SW480 (cell line): ENCODE measurements around the gene SLAMF6.
"Not testable (repeated sequence)": the region's sequence is repeated elsewhere in the genome, so short reads cannot be mapped to it uniquely, and the experiment has no call there.

Experiments used
- DNase-seq: peaks from one replicate; pipeline ENCODE4 v3.0.0-alpha.2; 2016; ENCODE audit warnings: low spot score

SLAMF6 gene

DNA sequence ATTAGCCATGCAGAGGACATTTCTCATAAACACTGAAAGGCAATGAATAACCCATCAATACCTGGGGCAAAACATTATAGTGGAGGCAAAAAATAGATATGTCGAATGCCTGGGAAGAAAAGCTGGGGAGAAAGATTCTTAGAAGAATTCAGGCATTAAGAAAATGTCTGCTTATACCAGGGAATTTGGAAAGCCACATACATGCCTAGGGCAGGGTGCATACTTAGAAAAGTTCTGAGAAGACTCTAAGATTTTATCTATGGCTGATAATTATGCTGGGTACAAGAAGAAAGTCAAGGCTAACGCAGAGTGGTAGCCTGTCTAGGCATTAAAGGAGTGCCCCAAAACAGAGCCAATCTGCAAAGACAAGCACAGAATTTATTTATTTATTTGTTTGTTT, 18.4 kb downstream of the SLAMF6 start:
- no peak for DNase-seq

DNA sequence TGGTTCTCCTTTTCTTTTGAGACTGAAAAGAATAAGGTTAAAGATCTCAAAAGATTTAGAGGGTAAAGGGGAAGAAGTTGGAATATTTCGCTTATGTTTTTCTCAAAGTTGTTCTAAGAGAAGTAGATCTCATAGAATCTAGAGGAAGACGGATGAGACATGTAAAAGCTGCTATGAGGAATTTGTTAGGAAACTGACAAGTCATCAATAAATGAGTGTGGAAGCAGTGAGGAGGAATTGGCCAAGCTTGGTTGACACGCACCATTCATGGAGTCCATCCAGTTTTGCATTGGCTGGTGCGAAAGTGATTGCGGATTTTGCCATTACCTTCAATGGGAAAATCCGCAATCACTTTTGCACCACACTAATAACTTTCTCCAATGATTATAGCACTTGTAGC, 20.0 kb downstream of the SLAMF6 start:
- no peak for DNase-seq

- no peak for DNase-seq
Observed at GRCh38 chr1:160500321-160500990, 22.6 kb downstream of the SLAMF6 start.

- no peak for DNase-seq
Observed at GRCh38 chr1:160499631-160500030, 23.4 kb downstream of the SLAMF6 start.

- DNase-seq: not testable (repeated sequence)
Observed at GRCh38 chr1:160498301-160499065, 24.6 kb downstream of the SLAMF6 start.

- no peak for DNase-seq
Observed at GRCh38 chr1:160496334-160496733, 26.7 kb downstream of the SLAMF6 start.

DNA sequence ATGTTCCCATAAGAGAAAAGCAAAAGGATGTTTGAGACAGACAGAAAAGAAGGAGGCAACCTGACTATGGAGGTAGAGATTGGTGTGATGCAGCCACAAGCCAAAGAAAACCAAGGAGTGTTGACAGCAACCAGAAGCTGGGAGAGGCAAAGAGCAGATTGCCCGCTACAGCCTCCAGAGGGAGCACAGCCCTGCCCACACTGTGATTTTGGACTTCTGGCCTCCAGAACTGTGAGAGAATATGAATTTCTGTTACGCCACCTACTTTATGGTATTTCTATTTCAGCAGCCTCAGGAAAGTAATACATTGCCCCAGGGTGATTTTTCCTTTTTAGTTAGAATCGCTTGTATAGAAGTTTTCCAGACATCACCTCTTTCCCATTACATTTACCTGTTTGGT, 28.4 kb downstream of the SLAMF6 start:
- no peak for DNase-seq

DNA sequence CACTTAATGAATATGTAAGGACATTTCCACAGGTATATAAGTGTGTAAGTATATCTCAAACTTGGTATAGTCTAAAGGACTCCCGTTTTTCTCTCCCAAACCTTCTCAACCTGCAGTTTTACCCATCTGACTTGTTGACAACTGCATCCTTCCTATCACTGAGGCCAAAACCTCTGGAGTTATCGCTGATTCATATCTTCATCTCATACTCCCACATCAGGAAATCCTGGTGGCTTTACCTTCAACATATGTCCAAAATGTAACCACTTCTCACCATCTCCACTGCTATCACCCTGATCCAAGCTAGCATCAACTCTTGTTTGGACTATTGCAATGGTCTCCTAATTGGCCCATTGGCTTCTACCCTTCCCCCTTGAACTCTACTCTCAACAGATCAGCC, 30.4 kb downstream of the SLAMF6 start:
- no peak for DNase-seq

DNA sequence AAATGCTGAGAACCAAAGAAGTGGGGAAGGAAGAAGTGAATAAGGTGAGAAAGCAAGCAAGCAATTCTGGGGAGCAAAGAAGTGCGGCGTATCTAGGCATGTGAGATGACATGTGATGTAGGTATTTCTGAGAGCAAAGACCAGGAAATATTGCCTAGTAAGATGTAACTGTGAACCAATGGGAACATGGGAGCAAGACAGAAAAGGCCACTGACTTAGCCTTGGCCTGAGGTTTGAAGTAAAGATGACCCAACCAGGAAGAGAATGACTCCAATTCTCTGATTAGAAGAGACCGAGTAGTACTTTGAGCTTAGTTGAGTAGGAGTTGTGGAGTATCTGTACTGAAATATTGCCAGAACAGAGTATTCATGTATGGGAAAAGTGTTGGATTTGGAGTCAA, 31.1 kb downstream of the SLAMF6 start:
- no peak for DNase-seq

GRCh38 chr1:160491017-160491416, 32.0 kb downstream of the SLAMF6 start:
- DNase-seq: no peak

GRCh38 chr1:160489513-160490261, 33.4 kb downstream of the SLAMF6 start:
- DNase-seq: no peak

GRCh38 chr1:160488347-160489058, 34.6 kb downstream of the SLAMF6 start:
- no peak for DNase-seq

- no peak for DNase-seq
Observed at GRCh38 chr1:160486453-160486852, 36.6 kb downstream of the SLAMF6 start.

DNA sequence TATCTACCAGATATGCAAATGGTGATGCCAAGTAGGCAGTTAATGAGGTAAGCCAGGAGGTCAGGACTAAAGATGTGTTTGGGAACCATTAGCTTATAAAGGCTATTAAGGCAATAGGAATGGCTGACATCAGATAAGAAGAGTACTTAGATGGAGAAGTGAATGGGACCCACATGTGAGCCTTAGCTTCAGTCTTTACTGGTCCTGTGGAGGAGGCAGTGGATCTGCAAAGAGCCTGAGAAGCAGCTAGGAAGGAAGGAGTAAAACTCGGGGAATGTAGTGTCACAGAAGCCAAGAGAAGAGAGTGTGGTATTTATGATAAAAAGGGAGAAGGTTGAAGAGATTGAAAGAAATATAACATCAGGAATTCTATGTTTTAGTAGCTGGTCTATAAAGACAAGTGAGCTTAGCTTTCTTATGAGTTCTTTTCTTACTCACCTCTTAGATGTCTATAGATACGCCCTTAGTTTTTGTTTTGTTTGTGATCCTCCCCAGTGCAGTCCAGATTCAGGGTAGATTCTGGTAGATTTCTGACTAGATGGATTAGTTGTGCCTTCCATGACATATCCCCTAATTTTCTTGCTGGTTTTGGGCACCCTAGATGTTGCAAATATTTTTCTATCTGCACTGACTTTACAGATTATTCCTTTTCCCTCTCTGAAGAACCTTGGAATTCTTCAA, 39.4 kb downstream of the SLAMF6 start:
- no peak for DNase-seq

GRCh38 chr1:160481979-160482596, 41.0 kb downstream of the SLAMF6 start:
- no peak for DNase-seq

DNA sequence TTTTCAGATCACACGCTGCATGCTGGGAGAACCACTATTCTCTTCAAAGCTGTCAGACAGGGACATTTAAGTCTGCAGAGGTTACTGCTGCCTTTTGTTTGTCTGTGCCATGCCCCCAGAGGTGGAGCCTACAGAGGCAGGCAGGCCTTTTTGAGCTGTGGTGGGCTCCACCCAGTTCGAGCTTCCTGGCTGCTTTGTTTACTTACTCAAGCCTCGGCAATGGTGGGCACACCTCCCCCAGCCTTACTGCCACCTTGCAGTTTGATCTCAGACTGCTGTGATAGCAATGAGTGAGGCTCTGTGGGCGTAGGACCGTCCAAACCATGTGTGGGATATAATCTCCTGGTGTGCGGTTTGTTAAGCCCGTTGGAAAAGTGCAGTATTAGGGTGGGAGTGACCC, 42.3 kb downstream of the SLAMF6 start:
- DNase-seq: not testable (repeated sequence)

- DNase-seq: not testable (repeated sequence)
Observed at GRCh38 chr1:160479091-160479490, 44.0 kb downstream of the SLAMF6 start.

- no peak for DNase-seq
Observed at GRCh38 chr1:160474392-160475242, 48.4 kb downstream of the SLAMF6 start.

DNA sequence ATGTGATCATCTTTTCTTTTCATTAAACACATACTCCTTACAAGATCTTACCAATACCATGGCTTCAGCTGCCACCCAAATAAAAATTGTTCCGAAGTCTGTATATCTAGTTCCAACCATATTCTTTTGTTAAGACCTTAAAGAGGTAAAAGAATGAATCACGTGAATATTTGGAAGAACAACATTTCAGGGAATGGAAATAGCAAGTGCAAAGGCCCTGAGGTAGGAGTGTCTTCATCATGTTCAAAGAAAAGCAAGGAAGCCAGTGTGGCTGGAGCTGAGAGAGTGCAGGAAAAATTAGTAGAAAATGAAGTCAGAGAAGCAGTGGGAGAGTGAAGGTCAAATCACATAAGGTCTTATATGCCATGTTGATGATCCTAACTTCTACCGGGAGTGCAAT, 50.9 kb downstream of the SLAMF6 start:
- no peak for DNase-seq

GRCh38 chr1:160471253-160471652, 51.8 kb downstream of the SLAMF6 start:
- DNase-seq: no peak
